HEK293 (cell line): ENCODE data around the gene PLIN4.

Experiments used
- CTCF ChIA-PET: fragments of 350-600 bp; formaldehyde crosslinking; extraction: SDS; loops from one replicate; lab custom pipeline; 2021; ENCODE audit warnings: antibody characterized with exemption; lab: Yijun Ruan, JAX
- POLR2A ChIA-PET: fragments of 300-600 bp; formaldehyde crosslinking; extraction: SDS; loops from one replicate; lab custom pipeline; 2020; ENCODE audit warnings: antibody characterized with exemption, inconsistent platforms; lab: Yijun Ruan, JAX
- H3K27ac ChIP-seq: fragments of 200-500 bp; sonication (Bioruptor generic); 2 replicates; pipeline ENCODE4 v1.5.1; 2014; ENCODE audit warnings: low read depth, low read length, control low read depth, inconsistent platforms; ENCODE audit errors: extremely low read depth
- H3K36me3 ChIP-seq, 2 experiments: fragments of 200-500 bp in 1 of 2; sonication (Bioruptor generic) in 1 of 2; 1 replicate in 1 of 2; 2 replicates in 1 of 2; pipeline ENCODE4 v1.5.1; 2014 to 2017; ENCODE audit warnings: inconsistent platforms in 2 of 2, low read length in 2 of 2; ENCODE audit not compliant: control insufficient read depth in 2 of 2, insufficient read depth in 1 of 2
- H3K4me1 ChIP-seq: fragments of 200-500 bp; sonication (Bioruptor generic); 2 replicates; pipeline ENCODE4 v1.5.1; 2014; ENCODE audit warnings: mild to moderate bottlenecking, low read length, inconsistent platforms; ENCODE audit not compliant: control insufficient read depth, insufficient read depth
- H3K4me3 ChIP-seq: 2 replicates; pipeline ENCODE4 v1.5.1; 2011; ENCODE audit warnings: low read depth, mild to moderate bottlenecking, control low read depth, low read length, moderate library complexity
- H3K9me3 ChIP-seq: fragments of 200-500 bp; sonication (Bioruptor generic); 2 replicates; pipeline ENCODE4 v1.5.1; 2014; ENCODE audit warnings: low read depth, low read length, inconsistent platforms; ENCODE audit not compliant: control insufficient read depth, insufficient read depth
- BCL11B ChIP-seq: fragments of 450-650 bp; formaldehyde crosslinking; IDR thresholded peaks from 2 replicates; pipeline ENCODE4 v1.5.1; 2016; ENCODE audit warnings: low read depth, missing biosample characterization, missing genetic modification characterization
- KLF10 ChIP-seq: fragments of 450-650 bp; IDR thresholded peaks from 2 replicates; pipeline ENCODE4 v1.5.1; 2018; ENCODE audit warnings: missing biosample characterization, mild to moderate bottlenecking, missing genetic modification characterization
- ZBTB20 ChIP-seq: fragments of 450-650 bp; formaldehyde crosslinking; IDR thresholded peaks from 2 replicates; pipeline ENCODE4 v1.5.1; 2016; ENCODE audit warnings: missing biosample characterization, missing genetic modification characterization
- ZNF10 ChIP-seq: fragments of 450-650 bp; formaldehyde crosslinking; IDR thresholded peaks from 2 replicates; pipeline ENCODE4 v1.5.1; 2017; ENCODE audit warnings: missing biosample characterization, missing genetic modification characterization
- ZNF223 ChIP-seq: fragments of 450-650 bp; formaldehyde crosslinking; IDR thresholded peaks from 2 replicates; pipeline ENCODE4 v1.5.1; 2016; ENCODE audit warnings: missing biosample characterization, missing genetic modification characterization
- ZNF280D ChIP-seq: fragments of 450-650 bp; formaldehyde crosslinking; IDR thresholded peaks from 2 replicates; pipeline ENCODE4 v1.5.1; 2016; ENCODE audit warnings: missing biosample characterization, missing genetic modification characterization
- ZNF610 ChIP-seq: fragments of 450-650 bp; formaldehyde crosslinking; IDR thresholded peaks from 2 replicates; pipeline ENCODE4 v1.5.1; 2016; ENCODE audit warnings: missing biosample characterization, missing genetic modification characterization, borderline replicate concordance
- ZNF639 ChIP-seq: fragments of 450-650 bp; formaldehyde crosslinking; IDR thresholded peaks from 2 replicates; pipeline ENCODE4 v1.5.1; 2016; ENCODE audit warnings: missing biosample characterization, missing genetic modification characterization
- TF ChIP-seq, protein P1 (sequence below): fragments of 450-650 bp; formaldehyde crosslinking; IDR thresholded peaks from 2 replicates; pipeline ENCODE4 v1.5.1; 2016; ENCODE audit warnings: missing biosample characterization, missing genetic modification characterization
- TF ChIP-seq, protein P2 (sequence below): fragments of 450-650 bp; formaldehyde crosslinking; IDR thresholded peaks from 2 replicates; pipeline ENCODE4 v1.5.1; 2016; ENCODE audit warnings: missing biosample characterization, missing genetic modification characterization

The PLIN4 gene

GRCh38 chr19:4538601-4538954, 20.3 kb upstream of the PLIN4 start (continued):
- no peak for TF ChIP-seq ZNF280D (tag by site-specific recombination)
- no peak for TF ChIP-seq ZNF10
- TF ChIP-seq BCL11B (tag by site-specific recombination): no peak

DNA sequence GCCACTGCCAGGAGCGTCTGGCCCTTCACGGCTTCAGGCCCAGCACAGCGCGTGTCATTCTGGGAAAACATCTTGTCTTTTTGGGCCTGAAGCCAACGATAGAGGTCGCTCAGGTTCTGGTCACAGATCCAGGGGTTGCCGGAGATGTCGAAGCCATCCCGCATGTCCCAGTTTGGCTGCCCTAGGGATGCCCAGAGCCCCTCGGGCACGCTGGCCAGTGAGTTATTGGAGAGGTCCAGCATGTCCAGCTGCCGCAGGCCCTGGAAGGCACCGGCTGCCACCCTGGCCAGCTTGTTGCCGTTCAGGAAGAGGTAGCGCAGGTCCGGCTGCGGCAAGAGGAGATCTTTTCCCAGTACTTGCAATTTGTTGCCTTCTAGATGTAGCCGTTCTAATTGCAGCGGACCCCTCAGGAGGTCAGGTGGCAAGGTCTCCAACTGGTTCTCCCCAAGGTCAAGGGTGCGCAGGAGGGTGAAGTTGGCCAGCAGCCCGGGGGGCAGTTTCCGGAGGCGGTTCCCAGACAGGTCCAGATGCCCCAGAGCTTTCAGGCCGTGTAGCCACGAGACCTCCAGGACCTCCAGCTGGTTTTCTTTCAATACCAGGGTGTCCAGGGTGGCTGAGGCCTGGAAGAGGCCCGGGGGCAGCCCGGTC, 19.8 kb upstream of the PLIN4 start:
- no peak overlapping the region for H3K27ac ChIP-seq
- POLR2A ChIA-PET: no interaction called here
- CTCF ChIA-PET: interaction anchor here (0.5 to 5.1 kb wide), 4 partner anchors 14 to 184 kb away, joined by 3 to 34 read pairs (median 6); partner anchors contain the start of gene SEMA6B
- no peaks in the 10 kb centered on the region for H3K9me3 ChIP-seq
- H3K4me3 ChIP-seq: no peak overlapping the region
- no peaks in the 10 kb centered on the region for H3K4me1 ChIP-seq
- no peaks in the 10 kb centered on the region for H3K36me3 ChIP-seq
- TF ChIP-seq ZNF223 (tag by site-specific recombination): peak; percentile 64; the same call in 1 of the 2 replicates
- no peak for TF ChIP-seq ZNF639 (tag by site-specific recombination)
- TF ChIP-seq, all 188 proteins: peak for 1

- CTCF ChIA-PET: interaction anchor here (0.6 to 5.1 kb wide), 2 partner anchors 10 to 13 kb away, joined by 4 to 34 read pairs; no protein-coding TSS in a partner anchor
- H3K36me3 ChIP-seq: no peaks in the 10 kb centered on the region
- no peak overlapping the region for H3K4me3 ChIP-seq
- POLR2A ChIA-PET: no interaction called here
- H3K27ac ChIP-seq: no peak overlapping the region
- no peaks in the 10 kb centered on the region for H3K9me3 ChIP-seq
- TF ChIP-seq, protein P1, sequence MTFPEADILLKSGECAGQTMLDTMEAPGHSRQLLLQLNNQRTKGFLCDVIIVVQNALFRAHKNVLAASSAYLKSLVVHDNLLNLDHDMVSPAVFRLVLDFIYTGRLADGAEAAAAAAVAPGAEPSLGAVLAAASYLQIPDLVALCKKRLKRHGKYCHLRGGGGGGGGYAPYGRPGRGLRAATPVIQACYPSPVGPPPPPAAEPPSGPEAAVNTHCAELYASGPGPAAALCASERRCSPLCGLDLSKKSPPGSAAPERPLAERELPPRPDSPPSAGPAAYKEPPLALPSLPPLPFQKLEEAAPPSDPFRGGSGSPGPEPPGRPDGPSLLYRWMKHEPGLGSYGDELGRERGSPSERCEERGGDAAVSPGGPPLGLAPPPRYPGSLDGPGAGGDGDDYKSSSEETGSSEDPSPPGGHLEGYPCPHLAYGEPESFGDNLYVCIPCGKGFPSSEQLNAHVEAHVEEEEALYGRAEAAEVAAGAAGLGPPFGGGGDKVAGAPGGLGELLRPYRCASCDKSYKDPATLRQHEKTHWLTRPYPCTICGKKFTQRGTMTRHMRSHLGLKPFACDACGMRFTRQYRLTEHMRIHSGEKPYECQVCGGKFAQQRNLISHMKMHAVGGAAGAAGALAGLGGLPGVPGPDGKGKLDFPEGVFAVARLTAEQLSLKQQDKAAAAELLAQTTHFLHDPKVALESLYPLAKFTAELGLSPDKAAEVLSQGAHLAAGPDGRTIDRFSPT (tag by site-specific recombination): no peak
- no peak for TF ChIP-seq ZBTB20 (tag by site-specific recombination)
- no peak for TF ChIP-seq BCL11B (tag by site-specific recombination)
- TF ChIP-seq, all 188 proteins: peak for 0
- no peaks in the 10 kb centered on the region for H3K4me1 ChIP-seq
Measured at GRCh38 chr19:4536798-4537197, 18.5 kb upstream of the PLIN4 start.

- Histone ChIP-seq H3K36me3 (no peaks in the 10 kb centered on the region), H3K27ac (no peak within 1 kb of the TSS), H3K4me3 (no peak within 1 kb of the TSS), H3K4me1 (no peaks in the 10 kb centered on the region), H3K9me3 (no peaks in the 10 kb centered on the region)
- POLR2A ChIA-PET: interaction anchor here (0.5 to 1.2 kb wide), 9 partner anchors 10 to 303 kb away, joined by 3 to 8 read pairs (median 4); partner anchors contain the start of genes FEM1A, HDGFL2 and YJU2
- CTCF ChIA-PET: interaction anchor here (0.5 to 4.4 kb wide), 15 partner anchors 10 to 1186 kb away, joined by 3 to 72 read pairs (median 4); partner anchors contain the start of gene SH3GL1
- TF ChIP-seq, protein P2, sequence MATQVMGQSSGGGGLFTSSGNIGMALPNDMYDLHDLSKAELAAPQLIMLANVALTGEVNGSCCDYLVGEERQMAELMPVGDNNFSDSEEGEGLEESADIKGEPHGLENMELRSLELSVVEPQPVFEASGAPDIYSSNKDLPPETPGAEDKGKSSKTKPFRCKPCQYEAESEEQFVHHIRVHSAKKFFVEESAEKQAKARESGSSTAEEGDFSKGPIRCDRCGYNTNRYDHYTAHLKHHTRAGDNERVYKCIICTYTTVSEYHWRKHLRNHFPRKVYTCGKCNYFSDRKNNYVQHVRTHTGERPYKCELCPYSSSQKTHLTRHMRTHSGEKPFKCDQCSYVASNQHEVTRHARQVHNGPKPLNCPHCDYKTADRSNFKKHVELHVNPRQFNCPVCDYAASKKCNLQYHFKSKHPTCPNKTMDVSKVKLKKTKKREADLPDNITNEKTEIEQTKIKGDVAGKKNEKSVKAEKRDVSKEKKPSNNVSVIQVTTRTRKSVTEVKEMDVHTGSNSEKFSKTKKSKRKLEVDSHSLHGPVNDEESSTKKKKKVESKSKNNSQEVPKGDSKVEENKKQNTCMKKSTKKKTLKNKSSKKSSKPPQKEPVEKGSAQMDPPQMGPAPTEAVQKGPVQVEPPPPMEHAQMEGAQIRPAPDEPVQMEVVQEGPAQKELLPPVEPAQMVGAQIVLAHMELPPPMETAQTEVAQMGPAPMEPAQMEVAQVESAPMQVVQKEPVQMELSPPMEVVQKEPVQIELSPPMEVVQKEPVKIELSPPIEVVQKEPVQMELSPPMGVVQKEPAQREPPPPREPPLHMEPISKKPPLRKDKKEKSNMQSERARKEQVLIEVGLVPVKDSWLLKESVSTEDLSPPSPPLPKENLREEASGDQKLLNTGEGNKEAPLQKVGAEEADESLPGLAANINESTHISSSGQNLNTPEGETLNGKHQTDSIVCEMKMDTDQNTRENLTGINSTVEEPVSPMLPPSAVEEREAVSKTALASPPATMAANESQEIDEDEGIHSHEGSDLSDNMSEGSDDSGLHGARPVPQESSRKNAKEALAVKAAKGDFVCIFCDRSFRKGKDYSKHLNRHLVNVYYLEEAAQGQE: no peak
- 0 out of 2 replicates have a peak, but pooled peaks have one; percentile 21 for TF ChIP-seq ZNF610 (tag by site-specific recombination)
- TF ChIP-seq, protein P1 (tag by site-specific recombination): no peak
- TF ChIP-seq KLF10 (tag by site-specific recombination): peak; percentile 99
Measured at GRCh38 chr19:4534836-4535658, 16.8 kb upstream of the PLIN4 start, which contains the start of gene PLIN5. PLIN5 (minus strand) TSS chr19:4535224; CDS start chr19:4534074, 1,150 bp downstream.
